ENCODE results near the gene PDE7B. TPM values are rescaled to one million over a fixed set of nuclear protein-coding genes. Genes with fewer than 3 reads are reported as not detected.

The PDE7B gene
- total and polyA plus RNA-seq, 4 donors = 0.75 to 5.2 (median 1.3) TPM

- TF ChIP-seq YY1 (IDR thresholded peaks at IDR 0.05) = no peak
- peak; percentile 86 for TF ChIP-seq NR2F2 (IDR thresholded peaks at IDR 0.05)
- Histone ChIP-seq H3K27ac (ENCODE audit: low read depth in 1 of 2, low read length in 2 of 2) (peak overlapping the region; percentile 9 to 16), H3K4me1 (ENCODE audit: control insufficient read depth in 4 of 4, insufficient read depth in 4 of 4, low read length in 3 of 4) (no peaks in the 10 kb centered on the region), H3K4me3 (ENCODE audit: low read depth in 1 of 3, low read length in 3 of 3) (no peak overlapping the region), H3K9me3 (ENCODE audit: control insufficient read depth in 4 of 4, low read length in 3 of 4) (no peaks in the 10 kb centered on the region), H3K36me3 (ENCODE audit: control insufficient read depth in 4 of 4, insufficient read depth in 3 of 4, low read depth in 1 of 4, low read length in 3 of 4) (no peaks in the 10 kb centered on the region), H3K9ac (ENCODE audit: low read depth in 1 of 2, low read length in 2 of 2) (no peak overlapping the region), H3K27me3 (ENCODE audit: control insufficient read depth in 4 of 4, insufficient read depth in 4 of 4, low read length in 3 of 4) (no peaks in the 10 kb centered on the region)
- DNase-seq (ENCODE audit: low spot score) = no peak
- 69% methylated on average over 4 of the region's 4 CpGs for WGBS
Observed at GRCh38 chr6:136035378-136036070, 184.0 kb downstream of the PDE7B start.

DNA sequence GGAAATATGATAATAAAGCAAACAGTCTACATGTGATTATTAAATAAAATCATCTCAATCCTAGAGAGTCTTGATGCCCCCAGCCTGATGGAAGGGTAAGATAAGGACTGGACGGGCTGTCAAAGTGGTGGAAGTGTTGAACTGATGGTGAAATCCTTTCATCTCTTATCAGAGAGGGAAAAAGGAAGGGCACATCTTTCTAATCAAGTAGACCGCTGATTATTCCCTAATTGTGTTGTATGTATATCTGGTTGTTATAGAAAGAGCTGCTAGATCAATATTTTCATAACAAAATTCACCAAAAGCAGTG lies 184.5 kb downstream of the PDE7B start:
- H3K27me3 ChIP-seq (ENCODE audit: control insufficient read depth in 4 of 4, insufficient read depth in 4 of 4, low read length in 3 of 4) = no peaks in the 10 kb centered on the region
- no peaks in the 10 kb centered on the region for H3K36me3 ChIP-seq (ENCODE audit: control insufficient read depth in 4 of 4, insufficient read depth in 3 of 4, low read depth in 1 of 4, low read length in 3 of 4)
- WGBS = 77% methylated on average over 2 of the region's 2 CpGs
- H3K4me1 ChIP-seq (ENCODE audit: control insufficient read depth in 4 of 4, insufficient read depth in 4 of 4, low read length in 3 of 4) = no peaks in the 10 kb centered on the region
- H3K9ac ChIP-seq (ENCODE audit: low read depth in 1 of 2, low read length in 2 of 2) = no peak overlapping the region
- TF ChIP-seq CTCF (IDR thresholded peaks at IDR 0.05; ENCODE audit: low read depth, low read length, missing input control) = no peak
- TF ChIP-seq ATF3 (IDR thresholded peaks at IDR 0.05) = no peak
- no peak for TF ChIP-seq GABPA (IDR thresholded peaks at IDR 0.05 in 1 of 2, conservative IDR thresholded peaks at IDR 0.05 in 1 of 2)
- no peak for TF ChIP-seq HNF4A (conservative IDR thresholded peaks at IDR 0.05)
- no peak for TF ChIP-seq FOXA2 (IDR thresholded peaks at IDR 0.05)
- TF ChIP-seq EGR1 (IDR thresholded peaks at IDR 0.05; ENCODE audit: low read depth in 2 of 2) = no peak
- no peak for TF ChIP-seq HNF4G (IDR thresholded peaks at IDR 0.05)
- no peak for TF ChIP-seq RXRA (IDR thresholded peaks at IDR 0.05)
- no peak for TF ChIP-seq RAD21 (IDR thresholded peaks at IDR 0.05)
- TF ChIP-seq YY1 (IDR thresholded peaks at IDR 0.05) = no peak
- TF ChIP-seq TAF1 (conservative IDR thresholded peaks at IDR 0.05) = no peak
- TF ChIP-seq, protein P1, sequence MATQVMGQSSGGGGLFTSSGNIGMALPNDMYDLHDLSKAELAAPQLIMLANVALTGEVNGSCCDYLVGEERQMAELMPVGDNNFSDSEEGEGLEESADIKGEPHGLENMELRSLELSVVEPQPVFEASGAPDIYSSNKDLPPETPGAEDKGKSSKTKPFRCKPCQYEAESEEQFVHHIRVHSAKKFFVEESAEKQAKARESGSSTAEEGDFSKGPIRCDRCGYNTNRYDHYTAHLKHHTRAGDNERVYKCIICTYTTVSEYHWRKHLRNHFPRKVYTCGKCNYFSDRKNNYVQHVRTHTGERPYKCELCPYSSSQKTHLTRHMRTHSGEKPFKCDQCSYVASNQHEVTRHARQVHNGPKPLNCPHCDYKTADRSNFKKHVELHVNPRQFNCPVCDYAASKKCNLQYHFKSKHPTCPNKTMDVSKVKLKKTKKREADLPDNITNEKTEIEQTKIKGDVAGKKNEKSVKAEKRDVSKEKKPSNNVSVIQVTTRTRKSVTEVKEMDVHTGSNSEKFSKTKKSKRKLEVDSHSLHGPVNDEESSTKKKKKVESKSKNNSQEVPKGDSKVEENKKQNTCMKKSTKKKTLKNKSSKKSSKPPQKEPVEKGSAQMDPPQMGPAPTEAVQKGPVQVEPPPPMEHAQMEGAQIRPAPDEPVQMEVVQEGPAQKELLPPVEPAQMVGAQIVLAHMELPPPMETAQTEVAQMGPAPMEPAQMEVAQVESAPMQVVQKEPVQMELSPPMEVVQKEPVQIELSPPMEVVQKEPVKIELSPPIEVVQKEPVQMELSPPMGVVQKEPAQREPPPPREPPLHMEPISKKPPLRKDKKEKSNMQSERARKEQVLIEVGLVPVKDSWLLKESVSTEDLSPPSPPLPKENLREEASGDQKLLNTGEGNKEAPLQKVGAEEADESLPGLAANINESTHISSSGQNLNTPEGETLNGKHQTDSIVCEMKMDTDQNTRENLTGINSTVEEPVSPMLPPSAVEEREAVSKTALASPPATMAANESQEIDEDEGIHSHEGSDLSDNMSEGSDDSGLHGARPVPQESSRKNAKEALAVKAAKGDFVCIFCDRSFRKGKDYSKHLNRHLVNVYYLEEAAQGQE (IDR thresholded peaks at IDR 0.05) = no peak
- TF ChIP-seq, protein P2, sequence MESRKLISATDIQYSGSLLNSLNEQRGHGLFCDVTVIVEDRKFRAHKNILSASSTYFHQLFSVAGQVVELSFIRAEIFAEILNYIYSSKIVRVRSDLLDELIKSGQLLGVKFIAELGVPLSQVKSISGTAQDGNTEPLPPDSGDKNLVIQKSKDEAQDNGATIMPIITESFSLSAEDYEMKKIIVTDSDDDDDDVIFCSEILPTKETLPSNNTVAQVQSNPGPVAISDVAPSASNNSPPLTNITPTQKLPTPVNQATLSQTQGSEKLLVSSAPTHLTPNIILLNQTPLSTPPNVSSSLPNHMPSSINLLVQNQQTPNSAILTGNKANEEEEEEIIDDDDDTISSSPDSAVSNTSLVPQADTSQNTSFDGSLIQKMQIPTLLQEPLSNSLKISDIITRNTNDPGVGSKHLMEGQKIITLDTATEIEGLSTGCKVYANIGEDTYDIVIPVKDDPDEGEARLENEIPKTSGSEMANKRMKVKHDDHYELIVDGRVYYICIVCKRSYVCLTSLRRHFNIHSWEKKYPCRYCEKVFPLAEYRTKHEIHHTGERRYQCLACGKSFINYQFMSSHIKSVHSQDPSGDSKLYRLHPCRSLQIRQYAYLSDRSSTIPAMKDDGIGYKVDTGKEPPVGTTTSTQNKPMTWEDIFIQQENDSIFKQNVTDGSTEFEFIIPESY (IDR thresholded peaks at IDR 0.05) = no peak
- TF ChIP-seq NR2F2 (IDR thresholded peaks at IDR 0.05) = no peak
- no peak for TF ChIP-seq FOXA1 (IDR thresholded peaks at IDR 0.05)
- TF ChIP-seq, protein P3, sequence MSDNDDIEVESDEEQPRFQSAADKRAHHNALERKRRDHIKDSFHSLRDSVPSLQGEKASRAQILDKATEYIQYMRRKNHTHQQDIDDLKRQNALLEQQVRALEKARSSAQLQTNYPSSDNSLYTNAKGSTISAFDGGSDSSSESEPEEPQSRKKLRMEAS (IDR thresholded peaks at IDR 0.05) = no peak
- no peak for TF ChIP-seq JUND (IDR thresholded peaks at IDR 0.05)
- TF ChIP-seq SP1 (IDR thresholded peaks at IDR 0.05) = no peak
- H3K27ac ChIP-seq (ENCODE audit: low read depth in 1 of 2, low read length in 2 of 2) = peak overlapping the region in 1 of 2 donors; percentile 9
- H3K4me3 ChIP-seq (ENCODE audit: low read depth in 1 of 3, low read length in 3 of 3) = no peak overlapping the region
- no peak for DNase-seq (ENCODE audit: low spot score)
- no peaks in the 10 kb centered on the region for H3K9me3 ChIP-seq (ENCODE audit: control insufficient read depth in 4 of 4, low read length in 3 of 4)
